Peyer's patch (tissue), 4 donors: ENCODE results near the gene FAR1.

Experiments used
- CTCF ChIP-seq, 6 experiments: fragments of 450-650 bp in 4 of 6; fragments of 200-600 bp in 2 of 6; sonication (generic) in 1 of 6; IDR thresholded peaks; one replicate each; pipeline ENCODE4 v1.5.1; 2017 to 2019; ENCODE audit warnings: antibody characterized with exemption in 6 of 6, mild to moderate bottlenecking in 3 of 6, moderate library complexity in 1 of 6
- POLR2A ChIP-seq, 2 donors: fragments of 450-650 bp; IDR thresholded peaks; one replicate each; pipeline ENCODE4 v1.5.1; 2017; ENCODE audit warnings: antibody characterized with exemption in 2 of 2, mild to moderate bottlenecking in 2 of 2, moderate library complexity in 2 of 2

GRCh38 chr11:13760115-13760514, 91.6 kb downstream of the FAR1 start:
- TF ChIP-seq CTCF (IDR thresholded peaks at IDR 0.05) (no peak), POLR2A (IDR thresholded peaks at IDR 0.05) (no peak)
